GM12872 (cell line): ENCODE data around the gene GJD2.

ENCODE experiments used
- CTCF ChIP-seq: IDR thresholded peaks from 3 replicates; pipeline ENCODE4 v1.5.1; 2011; ENCODE audit warnings: low read depth, mild to moderate bottlenecking, low read length, moderate library complexity; ENCODE audit not compliant: insufficient read depth

GJD2 gene

GRCh38 chr15:34755419-34755773, 598 bp upstream of the GJD2 start:
- no peak for TF ChIP-seq CTCF

GRCh38 chr15:34754171-34754601, 612 bp downstream of the GJD2 start:
- no peak for TF ChIP-seq CTCF

- no peak for TF ChIP-seq CTCF
Measured at GRCh38 chr15:34753236-34753894, 1.4 kb downstream of the GJD2 start.

- no peak for TF ChIP-seq CTCF
Measured at GRCh38 chr15:34749691-34750090, 5.1 kb downstream of the GJD2 start.

- TF ChIP-seq CTCF, result no peak
Measured at GRCh38 chr15:34739346-34739745, 15.5 kb downstream of the GJD2 start.

GRCh38 chr15:34738002-34738401, 16.8 kb downstream of the GJD2 start:
- TF ChIP-seq CTCF, result no peak

GRCh38 chr15:34737477-34737876, 17.3 kb downstream of the GJD2 start:
- no peak for TF ChIP-seq CTCF
